PC-9 (cell line): ENCODE results near the gene SPDYA. TPM values are rescaled to one million over a fixed set of nuclear protein-coding genes. Genes with fewer than 3 reads are reported as not detected.

Source experiments
- BruUV-seq: library from RNA; stranded (reverse); fragments of 400-500 nt; replicated peaks from 2 replicates; lab custom pipeline; 2021; lab: Mats Ljungman, UMichigan
- CTCF ChIA-PET: fragments of 300-600 bp; sonication (Branson Sonifier 250); formaldehyde crosslinking; loops from one replicate; lab custom pipeline; 2022; ENCODE audit warnings: antibody characterized with exemption; lab: Charles Lee
- POLR2A ChIA-PET: fragments of 300-600 bp; sonication (Branson Sonifier 250); formaldehyde crosslinking; loops from one replicate; lab custom pipeline; 2022; ENCODE audit warnings: antibody characterized with exemption; ENCODE audit not compliant: unreplicated experiment; lab: Charles Lee
- DNase-seq, 2 experiments: peaks; one replicate each; pipeline versions ENCODE4 v3.0.0 to v3.0.0-alpha.2; 2015 to 2022; ENCODE audit warnings: mixed read lengths in 1 of 2
- H2AFZ ChIP-seq: fragments of 200-600 bp; sonication (generic); 2 replicates; pipeline ENCODE4 v1.8.1; 2017; ENCODE audit warnings: antibody characterized with exemption
- H3F3A ChIP-seq: fragments of 200-600 bp; sonication (generic); 2 replicates; pipeline ENCODE4 v1.8.1; 2017; ENCODE audit warnings: antibody characterized with exemption, mild to moderate bottlenecking, low read depth; ENCODE audit not compliant: insufficient read depth
- H3K27ac ChIP-seq: fragments of 200-600 bp; sonication (generic); 2 replicates; pipeline ENCODE4 v1.6.1; 2016; ENCODE audit warnings: mixed run types
- H3K27me3 ChIP-seq: fragments of 200-600 bp; sonication (generic); 2 replicates; pipeline ENCODE4 v1.6.1; 2016; ENCODE audit warnings: low read depth, mixed run types; ENCODE audit not compliant: insufficient read depth
- H3K36me3 ChIP-seq: fragments of 200-600 bp; sonication (generic); 2 replicates; pipeline ENCODE4 v1.6.1; 2016; ENCODE audit warnings: low read depth, mixed run types
- H3K4me1 ChIP-seq: fragments of 200-600 bp; sonication (generic); replicated peaks from 2 replicates; pipeline ENCODE4 v1.6.1; 2016; ENCODE audit warnings: mixed run types; ENCODE audit not compliant: insufficient read depth
- H3K4me2 ChIP-seq: fragments of 200-600 bp; sonication (generic); 2 replicates; pipeline ENCODE4 v1.6.1; 2017; ENCODE audit warnings: mixed run types
- H3K4me3 ChIP-seq: fragments of 200-600 bp; sonication (generic); 2 replicates; pipeline ENCODE4 v1.6.1; 2016; ENCODE audit warnings: mixed run types
- H3K79me2 ChIP-seq: fragments of 200-600 bp; sonication (generic); 2 replicates; pipeline ENCODE4 v1.6.1; 2017; ENCODE audit warnings: low read depth, mixed run types
- H3K9me2 ChIP-seq: fragments of 200-600 bp; sonication (generic); 2 replicates; pipeline ENCODE4 v1.8.1; 2017; ENCODE audit warnings: mild to moderate bottlenecking; ENCODE audit not compliant: insufficient read depth
- H3K9me3 ChIP-seq: fragments of 200-600 bp; sonication (generic); 2 replicates; pipeline ENCODE4 v1.8.1; 2016; ENCODE audit warnings: low read depth; ENCODE audit not compliant: insufficient read depth
- H4K20me1 ChIP-seq: fragments of 200-600 bp; sonication (generic); 2 replicates; pipeline ENCODE4 v1.8.1; 2017; ENCODE audit not compliant: insufficient read depth
- EZH2 ChIP-seq: fragments of 200-600 bp; sonication (generic); IDR thresholded peaks from 2 replicates; pipeline ENCODE4 v1.8.0; 2017; ENCODE audit warnings: antibody characterized with exemption, low read depth
- intact Hi-C: fragments of 100-400 bp; cut with micrococcal nuclease; formaldehyde crosslinking; loops from one replicate; pipeline ENCODE4 v1.10.0; 2022; ENCODE audit not compliant: unreplicated experiment
- total RNA-seq: library from RNA; stranded (reverse); gene quantifications from 2 replicates; pipeline ENCODE4 v1.2.3, GENCODE V29; 2021
- TF ChIP-seq, protein P1 (sequence below): fragments of 200-600 bp; sonication (generic); conservative IDR thresholded peaks from 2 replicates; pipeline ENCODE4 v1.6.1; 2017; ENCODE audit warnings: mixed run types, antibody characterized with exemption, mild to moderate bottlenecking, moderate library complexity

SPDYA gene
- total RNA-seq, 1 experiment from 2014 or later, result 1.9 TPM

DNA sequence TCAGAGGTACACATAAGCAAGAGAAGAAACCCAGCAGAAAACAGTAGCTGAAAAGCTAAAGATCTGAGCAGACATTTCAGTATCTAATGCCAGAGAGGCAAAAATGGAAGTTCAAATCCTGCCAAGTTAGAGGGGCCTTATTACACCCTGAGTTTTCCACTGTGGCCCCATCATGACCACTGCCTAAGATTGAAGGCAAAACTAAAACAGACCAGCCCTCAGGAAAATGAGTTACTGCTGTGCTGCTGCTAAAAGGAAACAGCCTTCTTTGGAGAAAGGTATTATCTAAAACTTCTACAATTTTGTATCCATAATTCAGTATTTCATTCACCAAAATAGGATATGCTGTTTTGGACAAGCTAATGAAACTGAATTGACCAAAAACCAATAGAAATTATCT lies 42.2 kb upstream of the SPDYA start:
- no peaks in the 10 kb centered on the region for H3K27me3 ChIP-seq
- intact Hi-C loops, result no loop called here
- H3K27ac ChIP-seq, result no peak overlapping the region
- H3K79me2 ChIP-seq, result peaks cover 100% of the 10 kb centered on the region
- POLR2A ChIA-PET, result no interaction called here
- peaks cover 95% of the 10 kb centered on the region for H4K20me1 ChIP-seq
- DNase-seq, result no peak
- H3K4me3 ChIP-seq, result no peak overlapping the region
- no peaks in the 10 kb centered on the region for H3K4me1 ChIP-seq
- H3K4me2 ChIP-seq, result no peak overlapping the region
- TF ChIP-seq EZH2, result no peak
- H3K9me2 ChIP-seq, result no peaks in the 10 kb centered on the region
- peaks cover 10% of the 10 kb centered on the region; the same call in 1 of the 2 replicates for H3K36me3 ChIP-seq
- peaks cover 43% of the 10 kb centered on the region for H3F3A ChIP-seq
- H2AFZ ChIP-seq, result no peak overlapping the region
- no TSS peak for BruUV-seq
- no peaks in the 10 kb centered on the region for H3K9me3 ChIP-seq
- CTCF ChIA-PET, result no interaction called here

DNA sequence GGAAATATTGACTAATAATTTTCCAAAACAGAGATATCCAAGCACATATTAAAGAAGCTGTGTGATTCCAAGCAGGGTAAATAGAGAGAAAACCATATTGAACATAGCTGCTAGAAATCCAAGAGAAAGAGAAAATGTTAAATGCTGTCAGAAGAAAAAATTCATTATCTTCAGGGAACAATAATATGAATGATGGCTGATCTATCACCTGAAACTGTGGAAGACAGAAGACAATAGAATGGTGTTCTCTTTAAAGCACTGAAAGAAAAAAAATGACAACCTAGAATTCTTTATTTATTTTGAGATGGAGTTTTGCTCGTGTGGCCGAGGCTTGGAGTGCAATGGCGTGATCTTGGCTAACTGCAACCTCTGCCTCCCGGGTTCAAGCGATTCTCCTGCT lies 41.7 kb upstream of the SPDYA start:
- no TSS peak for BruUV-seq
- peaks cover 100% of the 10 kb centered on the region for H3K79me2 ChIP-seq
- H3K9me2 ChIP-seq, result no peaks in the 10 kb centered on the region
- no peak for TF ChIP-seq EZH2
- TF ChIP-seq, protein P1, sequence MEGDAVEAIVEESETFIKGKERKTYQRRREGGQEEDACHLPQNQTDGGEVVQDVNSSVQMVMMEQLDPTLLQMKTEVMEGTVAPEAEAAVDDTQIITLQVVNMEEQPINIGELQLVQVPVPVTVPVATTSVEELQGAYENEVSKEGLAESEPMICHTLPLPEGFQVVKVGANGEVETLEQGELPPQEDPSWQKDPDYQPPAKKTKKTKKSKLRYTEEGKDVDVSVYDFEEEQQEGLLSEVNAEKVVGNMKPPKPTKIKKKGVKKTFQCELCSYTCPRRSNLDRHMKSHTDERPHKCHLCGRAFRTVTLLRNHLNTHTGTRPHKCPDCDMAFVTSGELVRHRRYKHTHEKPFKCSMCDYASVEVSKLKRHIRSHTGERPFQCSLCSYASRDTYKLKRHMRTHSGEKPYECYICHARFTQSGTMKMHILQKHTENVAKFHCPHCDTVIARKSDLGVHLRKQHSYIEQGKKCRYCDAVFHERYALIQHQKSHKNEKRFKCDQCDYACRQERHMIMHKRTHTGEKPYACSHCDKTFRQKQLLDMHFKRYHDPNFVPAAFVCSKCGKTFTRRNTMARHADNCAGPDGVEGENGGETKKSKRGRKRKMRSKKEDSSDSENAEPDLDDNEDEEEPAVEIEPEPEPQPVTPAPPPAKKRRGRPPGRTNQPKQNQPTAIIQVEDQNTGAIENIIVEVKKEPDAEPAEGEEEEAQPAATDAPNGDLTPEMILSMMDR, result no peak
- intact Hi-C loops, result no loop called here
- no peak for DNase-seq
- H3K4me3 ChIP-seq, result no peak overlapping the region
- ChIA-PET POLR2A (no interaction called here), CTCF (no interaction called here)
- H3K9me3 ChIP-seq, result no peaks in the 10 kb centered on the region
- H3K4me2 ChIP-seq, result no peak overlapping the region
- H3K36me3 ChIP-seq, result peaks cover 10% of the 10 kb centered on the region; the same call in 1 of the 2 replicates
- peaks cover 44% of the 10 kb centered on the region for H3F3A ChIP-seq
- H4K20me1 ChIP-seq, result peaks cover 95% of the 10 kb centered on the region
- H3K27me3 ChIP-seq, result no peaks in the 10 kb centered on the region
- H3K27ac ChIP-seq, result no peak overlapping the region
- H2AFZ ChIP-seq, result no peak overlapping the region
- H3K4me1 ChIP-seq, result no peaks in the 10 kb centered on the region

DNA sequence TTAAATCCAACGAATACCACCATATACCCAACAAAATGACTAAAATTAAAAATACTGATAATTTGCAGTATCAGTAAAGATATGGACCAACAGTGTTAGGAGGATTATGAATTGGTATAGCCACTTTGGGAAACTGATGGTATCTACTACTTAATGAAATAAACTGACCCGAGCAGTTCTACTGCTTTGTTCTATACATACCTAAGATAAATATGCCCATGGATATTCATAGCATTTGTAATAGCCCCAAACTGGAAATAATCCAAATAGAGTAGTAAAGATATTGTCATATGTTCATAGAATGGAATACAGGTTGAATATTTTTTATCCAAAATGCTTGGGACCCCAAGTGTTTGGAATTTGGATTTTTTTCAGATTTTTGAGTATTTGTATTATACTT lies 38.3 kb upstream of the SPDYA start:
- DNase-seq, result no peak
- H2AFZ ChIP-seq, result no peak overlapping the region
- peaks cover 48% of the 10 kb centered on the region for H3F3A ChIP-seq
- peaks cover 13% of the 10 kb centered on the region for H3K36me3 ChIP-seq
- TF ChIP-seq, protein P1, result no peak
- no peak for TF ChIP-seq EZH2
- no TSS peak for BruUV-seq
- peaks cover 94% of the 10 kb centered on the region for H4K20me1 ChIP-seq
- no peak overlapping the region for H3K27ac ChIP-seq
- no peaks in the 10 kb centered on the region for H3K4me1 ChIP-seq
- no peaks in the 10 kb centered on the region for H3K9me3 ChIP-seq
- POLR2A ChIA-PET, result no interaction called here
- no peak overlapping the region for H3K4me3 ChIP-seq
- H3K79me2 ChIP-seq, result peaks cover 97% of the 10 kb centered on the region
- no peak overlapping the region for H3K4me2 ChIP-seq
- CTCF ChIA-PET, result no interaction called here
- no peaks in the 10 kb centered on the region for H3K27me3 ChIP-seq
- intact Hi-C loops, result no loop called here
- H3K9me2 ChIP-seq, result no peaks in the 10 kb centered on the region

DNA sequence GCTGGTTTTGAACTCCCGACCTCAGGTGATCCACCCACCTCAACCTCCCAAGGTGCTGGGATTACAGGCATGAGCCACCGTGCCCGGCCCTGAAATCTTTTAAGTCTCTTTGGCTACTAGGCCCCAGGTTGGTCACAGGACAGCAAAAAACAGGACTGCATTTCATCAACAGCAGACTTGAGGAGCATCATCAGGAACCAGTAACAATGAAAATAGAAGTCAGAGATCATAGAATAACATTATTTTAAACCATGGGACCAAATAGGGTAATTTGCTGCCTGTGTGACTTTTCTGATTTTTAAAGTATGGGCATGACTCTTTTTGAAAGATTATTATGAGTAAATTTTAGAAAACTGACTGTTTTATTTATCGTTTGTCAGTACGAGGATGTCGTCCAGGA lies 34.2 kb upstream of the SPDYA start:
- Histone ChIP-seq H3K79me2 (peaks cover 85% of the 10 kb centered on the region), H3K9me3 (no peaks in the 10 kb centered on the region), H3K9me2 (no peaks in the 10 kb centered on the region), H3K4me2 (no peak overlapping the region), H3K36me3 (peaks cover 37% of the 10 kb centered on the region), H4K20me1 (peaks cover 84% of the 10 kb centered on the region), H3F3A (peaks cover 69% of the 10 kb centered on the region), H2AFZ (no peak overlapping the region), H3K27ac (no peak overlapping the region), H3K27me3 (no peaks in the 10 kb centered on the region), H3K4me3 (no peak overlapping the region), H3K4me1 (no peaks in the 10 kb centered on the region)
- ChIA-PET POLR2A (no interaction called here), CTCF (no interaction called here)
- DNase-seq, result no peak
- no peak for TF ChIP-seq EZH2
- TF ChIP-seq, protein P1, result no peak
- no TSS peak for BruUV-seq
- intact Hi-C loops, result no loop called here
